Glutamatergic neuron (in vitro differentiated cells): Measurements from ENCODE around the gene BACH2. TPM values are rescaled to one million over a fixed set of nuclear protein-coding genes. Genes with fewer than 3 reads are reported as not detected.

Experiments used
- DNase-seq: peaks from one replicate; pipeline ENCODE4 v3.0.0; 2022
- H3K27ac Mint-ChIP-seq: one replicate; pipeline ENCODE4 v1.8.0; 2020; ENCODE audit warnings: mild to moderate bottlenecking, mixed read lengths, inconsistent platforms; ENCODE audit not compliant: unreplicated experiment
- H3K27me3 Mint-ChIP-seq: one replicate; pipeline ENCODE4 v1.8.0; 2020; ENCODE audit warnings: mild to moderate bottlenecking, moderate library complexity, mixed read lengths, inconsistent platforms; ENCODE audit not compliant: unreplicated experiment
- H3K36me3 Mint-ChIP-seq: one replicate; pipeline ENCODE4 v1.8.0; 2020; ENCODE audit warnings: mild to moderate bottlenecking, mixed read lengths, inconsistent platforms; ENCODE audit not compliant: unreplicated experiment
- H3K4me1 Mint-ChIP-seq: one replicate; pipeline ENCODE4 v1.8.0; 2020; ENCODE audit warnings: mild to moderate bottlenecking, low read depth, mixed read lengths, inconsistent platforms; ENCODE audit not compliant: unreplicated experiment
- H3K4me3 Mint-ChIP-seq: one replicate; pipeline ENCODE4 v1.8.0; 2020; ENCODE audit warnings: mild to moderate bottlenecking, mixed read lengths, inconsistent platforms; ENCODE audit not compliant: unreplicated experiment
- H3K9me3 Mint-ChIP-seq: one replicate; pipeline ENCODE4 v1.8.0; 2020; ENCODE audit warnings: mild to moderate bottlenecking, moderate library complexity, mixed read lengths, inconsistent platforms; ENCODE audit not compliant: unreplicated experiment
- CTCF ChIP-seq: fragments of 200-600 bp; sonication (generic); IDR thresholded peaks from one replicate; pipeline ENCODE4 v1.5.0; 2021; ENCODE audit not compliant: partially characterized antibody, unreplicated experiment
- total RNA-seq: library from RNA; stranded (reverse); fragmentation: NEBNext Ultra II Directional; extraction: Animal tissue kit (Norgen Biotek cat#: 25700); gene quantifications from one replicate; pipeline ENCODE4 v1.2.1, GENCODE V29; 2021; ENCODE audit not compliant: unreplicated experiment

The BACH2 gene
- total RNA-seq, 1 donor from 2014 or later = 96.4 TPM

GRCh38 chr6:90162648-90163387 lies 133.8 kb downstream of the BACH2 start:
- Mint-ChIP-seq H3K9me3 (peaks cover 5% of the 10 kb centered on the region), H3K27ac (no peak overlapping the region), H3K4me3 (no peak overlapping the region), H3K27me3 (no peaks in the 10 kb centered on the region), H3K36me3 (no peaks in the 10 kb centered on the region), H3K4me1 (peaks cover 24% of the 10 kb centered on the region)
- TF ChIP-seq CTCF = no peak
- DNase-seq = no peak

- H3K4me3 Mint-ChIP-seq = no peak overlapping the region
- H3K27ac Mint-ChIP-seq = peak overlapping the region; percentile 49
- no peaks in the 10 kb centered on the region for H3K27me3 Mint-ChIP-seq
- no peak for TF ChIP-seq CTCF
- H3K4me1 Mint-ChIP-seq = peaks cover 38% of the 10 kb centered on the region
- H3K9me3 Mint-ChIP-seq = peaks cover 5% of the 10 kb centered on the region
- no peaks in the 10 kb centered on the region for H3K36me3 Mint-ChIP-seq
- no peak for DNase-seq
These were observed 136.6 kb downstream of the BACH2 start for GRCh38 chr6:90160013-90160412.

GRCh38 chr6:90159452-90159851 lies 137.2 kb downstream of the BACH2 start:
- H3K4me3 Mint-ChIP-seq = no peak overlapping the region
- H3K36me3 Mint-ChIP-seq = no peaks in the 10 kb centered on the region
- H3K27me3 Mint-ChIP-seq = no peaks in the 10 kb centered on the region
- peaks cover 5% of the 10 kb centered on the region for H3K9me3 Mint-ChIP-seq
- DNase-seq = no peak
- H3K4me1 Mint-ChIP-seq = peaks cover 38% of the 10 kb centered on the region
- peak overlapping the region; percentile 73 for H3K27ac Mint-ChIP-seq
- no peak for TF ChIP-seq CTCF

GRCh38 chr6:90158936-90159335 lies 137.7 kb downstream of the BACH2 start:
- no peaks in the 10 kb centered on the region for H3K36me3 Mint-ChIP-seq
- no peak overlapping the region for H3K4me3 Mint-ChIP-seq
- H3K9me3 Mint-ChIP-seq = peaks cover 2% of the 10 kb centered on the region
- no peak for DNase-seq
- peaks cover 41% of the 10 kb centered on the region for H3K4me1 Mint-ChIP-seq
- H3K27me3 Mint-ChIP-seq = no peaks in the 10 kb centered on the region
- peak overlapping the region; percentile 73 for H3K27ac Mint-ChIP-seq
- no peak for TF ChIP-seq CTCF

GRCh38 chr6:90157441-90157840 lies 139.2 kb downstream of the BACH2 start:
- no peaks in the 10 kb centered on the region for H3K27me3 Mint-ChIP-seq
- peaks cover 46% of the 10 kb centered on the region for H3K4me1 Mint-ChIP-seq
- TF ChIP-seq CTCF = no peak
- no peaks in the 10 kb centered on the region for H3K9me3 Mint-ChIP-seq
- no peaks in the 10 kb centered on the region for H3K36me3 Mint-ChIP-seq
- peak overlapping the region; percentile 3 for H3K4me3 Mint-ChIP-seq
- H3K27ac Mint-ChIP-seq = peak overlapping the region; percentile 4
- peak; percentile 43 for DNase-seq
